Measurements from ENCODE around the gene TTLL7.

DNA sequence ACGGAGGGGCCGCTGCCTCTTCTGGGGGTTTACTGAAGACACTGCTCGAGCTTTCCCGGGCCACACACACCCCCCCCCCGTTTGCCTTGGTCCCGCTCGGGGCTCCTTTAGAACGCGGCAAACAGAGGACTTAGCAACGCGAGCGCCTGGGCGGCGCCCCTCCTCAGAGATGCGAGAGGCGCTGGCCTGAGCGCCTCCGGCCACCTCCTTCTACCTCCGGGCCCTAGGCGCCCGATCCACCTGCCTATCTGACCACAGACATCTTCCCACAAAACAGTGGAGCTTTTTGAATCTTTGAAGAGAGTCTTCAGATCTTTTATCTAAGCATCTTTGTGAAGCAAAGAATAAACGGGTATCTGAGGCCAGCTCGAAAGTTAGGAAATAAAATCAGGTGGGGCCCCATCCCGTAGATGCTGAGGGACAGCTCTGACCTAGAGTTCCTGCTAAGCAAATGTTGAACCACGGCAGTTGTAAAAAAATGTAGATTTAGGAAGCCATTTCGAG, 436 bp upstream of the TTLL7 start:
- TF ChIP-seq EZH2 (IDR thresholded peaks at IDR 0.05; ENCODE audit: insufficient read depth, poor library complexity, severe bottlenecking) = no peak
- no peak for TF ChIP-seq EZH2phosphoT487 (IDR thresholded peaks at IDR 0.05; ENCODE audit: insufficient read depth, low read depth)
